Neural cell (in vitro differentiated cells): ENCODE data around the gene MLIP. TPM values are rescaled to one million over a fixed set of nuclear protein-coding genes. Genes with fewer than 3 reads are reported as not detected.

Experiments used
- H2AFZ ChIP-seq: fragments of 200-600, 300-800 bp; sonication (generic), shearing (Covaris generic); 2 replicates; pipeline ENCODE4 v1.6.0; 2014; ENCODE audit warnings: low read depth, mild to moderate bottlenecking, antibody characterized with exemption, low read length, moderate library complexity
- H3F3A ChIP-seq: fragments of 200-600 bp; shearing (Covaris generic); 2 replicates; pipeline ENCODE4 v1.6.1; 2016; ENCODE audit warnings: mild to moderate bottlenecking, moderate library complexity, mixed read lengths, antibody characterized with exemption, low read length; ENCODE audit not compliant: insufficient read depth, poor library complexity, severe bottlenecking
- H3K27ac ChIP-seq: fragments of 200-600, 300-800 bp; sonication (generic), shearing (Covaris generic); 2 replicates; pipeline ENCODE4 v1.5.1; 2014; ENCODE audit warnings: mild to moderate bottlenecking, low read length, moderate library complexity
- H3K27me3 ChIP-seq: fragments of 300-800, 200-600 bp; sonication (generic), shearing (Covaris generic); 2 replicates; pipeline ENCODE4 v1.6.0; 2014; ENCODE audit warnings: mild to moderate bottlenecking, low read depth, low read length, moderate library complexity; ENCODE audit not compliant: insufficient read depth
- H3K36me3 ChIP-seq: fragments of 300-800, 200-600 bp; sonication (generic), shearing (Covaris generic); 2 replicates; pipeline ENCODE4 v1.5.1; 2014; ENCODE audit warnings: mild to moderate bottlenecking, antibody characterized with exemption, low read length, moderate library complexity; ENCODE audit not compliant: insufficient read depth
- H3K4me2 ChIP-seq: fragments of 300-800, 200-600 bp; sonication (generic), shearing (Covaris generic); 2 replicates; pipeline ENCODE4 v1.6.0; 2014; ENCODE audit warnings: mild to moderate bottlenecking, low read length
- H3K4me3 ChIP-seq: fragments of 300-800, 200-600 bp; sonication (generic), shearing (Covaris generic); 2 replicates; pipeline ENCODE4 v1.5.1; 2014; ENCODE audit warnings: mild to moderate bottlenecking, low read length, moderate library complexity
- H3K79me2 ChIP-seq: fragments of 200-600 bp; shearing (Covaris generic); replicated peaks from 2 replicates; pipeline ENCODE4 v1.6.0; 2014; ENCODE audit warnings: mild to moderate bottlenecking, low read length, moderate library complexity; ENCODE audit not compliant: insufficient read depth
- H3K9ac ChIP-seq: fragments of 300-800, 200-600 bp; sonication (generic), shearing (Covaris generic); 2 replicates; pipeline ENCODE4 v1.6.1; 2016; ENCODE audit warnings: mild to moderate bottlenecking, low read length, mixed read lengths
- H3K9me2 ChIP-seq: fragments of 200-600 bp; shearing (Covaris generic); 2 replicates; pipeline ENCODE4 v1.6.1; 2016; ENCODE audit warnings: mild to moderate bottlenecking, low read length, mixed read lengths; ENCODE audit not compliant: insufficient read depth
- H3K9me3 ChIP-seq: fragments of 200-600, 300-800 bp; sonication (generic), shearing (Covaris generic); 2 replicates; pipeline ENCODE4 v1.6.1; 2016; ENCODE audit warnings: mild to moderate bottlenecking, mixed run types, low read length, moderate library complexity, mixed read lengths
- H4K20me1 ChIP-seq: fragments of 200-600 bp; shearing (Covaris generic); 2 replicates; pipeline ENCODE4 v1.6.1; 2016; ENCODE audit warnings: mild to moderate bottlenecking, mixed run types; ENCODE audit not compliant: insufficient read depth
- CTCF ChIP-seq: fragments of 450-650 bp; IDR thresholded peaks from 2 replicates; pipeline ENCODE4 v1.5.1; 2014; ENCODE audit warnings: antibody characterized with exemption, mild to moderate bottlenecking, moderate library complexity; ENCODE audit not compliant: poor library complexity, severe bottlenecking
- EP300 ChIP-seq: fragments of 450-650 bp; conservative IDR thresholded peaks from 2 replicates; pipeline ENCODE4 v1.6.1; 2014; ENCODE audit warnings: antibody characterized with exemption, mild to moderate bottlenecking, moderate library complexity; ENCODE audit not compliant: poor library complexity, severe bottlenecking
- EZH2 ChIP-seq: fragments of 200-600, 300-800 bp; shearing (Covaris generic), sonication (generic); IDR thresholded peaks from 2 replicates; pipeline ENCODE4 v1.6.1; 2014; ENCODE audit warnings: antibody characterized with exemption, low read length, borderline replicate concordance, mild to moderate bottlenecking; ENCODE audit not compliant: insufficient read depth, poor library complexity, severe bottlenecking
- MXI1 ChIP-seq: fragments of 450-650 bp; conservative IDR thresholded peaks from 2 replicates; pipeline ENCODE4 v1.6.1; 2014; ENCODE audit warnings: antibody characterized with exemption, mild to moderate bottlenecking; ENCODE audit not compliant: poor library complexity, severe bottlenecking
- POLR2AphosphoS5 ChIP-seq: IDR thresholded peaks from 2 replicates; pipeline ENCODE4 v1.6.1; 2012
- RAD21 ChIP-seq: fragments of 450-650 bp; conservative IDR thresholded peaks from 2 replicates; pipeline ENCODE4 v1.6.1; 2014; ENCODE audit warnings: antibody characterized with exemption, mild to moderate bottlenecking, moderate library complexity
- REST ChIP-seq: IDR thresholded peaks from 2 replicates; pipeline ENCODE4 v1.6.1; 2012; ENCODE audit warnings: borderline replicate concordance
- SMC3 ChIP-seq: fragments of 450-650 bp; conservative IDR thresholded peaks from 2 replicates; pipeline ENCODE4 v1.6.1; 2014; ENCODE audit warnings: antibody characterized with exemption, mild to moderate bottlenecking, moderate library complexity; ENCODE audit not compliant: poor library complexity
- TAF1 ChIP-seq: IDR thresholded peaks from 2 replicates; pipeline ENCODE4 v1.6.1; 2012; ENCODE audit warnings: low read depth
- polyA plus RNA-seq: library from polyadenylated mRNA; depleted of rRNA; stranded (reverse); fragments of >200 nt; gene quantifications from 2 replicates; pipeline ENCODE4 v1.2.3, GENCODE V29; 2014

The MLIP gene
- polyA plus RNA-seq, 1 donor from 2014 or later, result not detected

- no peaks in the 10 kb centered on the region for H3K9me2 ChIP-seq
- no peak overlapping the region for H3K27ac ChIP-seq
- no peaks in the 10 kb centered on the region for H4K20me1 ChIP-seq
Observed at GRCh38 chr6:54084231-54084630, 27.0 kb upstream of the MLIP start.

GRCh38 chr6:54085047-54085446 lies 26.2 kb upstream of the MLIP start:
- no peak overlapping the region for H3K27ac ChIP-seq
- no peaks in the 10 kb centered on the region for H3K79me2 ChIP-seq
- H3F3A ChIP-seq, result no peaks in the 10 kb centered on the region
- H3K36me3 ChIP-seq, result no peaks in the 10 kb centered on the region
- no peak overlapping the region for H3K4me2 ChIP-seq
- H3K27me3 ChIP-seq, result no peaks in the 10 kb centered on the region
- no peaks in the 10 kb centered on the region for H3K9me2 ChIP-seq
- no peak overlapping the region for H3K9ac ChIP-seq
- H4K20me1 ChIP-seq, result no peaks in the 10 kb centered on the region
- no peaks in the 10 kb centered on the region for H3K9me3 ChIP-seq
- no peak overlapping the region for H2AFZ ChIP-seq
- no peak overlapping the region for H3K4me3 ChIP-seq
- no peak for TF ChIP-seq SMC3
- TF ChIP-seq RAD21, result no peak
- TF ChIP-seq EZH2, result no peak
- no peak for TF ChIP-seq REST
- no peak for TF ChIP-seq TAF1
- no peak for TF ChIP-seq MXI1
- TF ChIP-seq EP300, result no peak
- no peak for TF ChIP-seq POLR2AphosphoS5

More at GRCh38 chr6:54084231-54084630, 27.0 kb upstream of the MLIP start:
- Histone ChIP-seq H3K36me3 (no peaks in the 10 kb centered on the region), H2AFZ (no peak overlapping the region), H3K79me2 (no peaks in the 10 kb centered on the region), H3K9ac (no peak overlapping the region), H3K4me2 (no peak overlapping the region), H3K27me3 (no peaks in the 10 kb centered on the region), H3K9me3 (no peaks in the 10 kb centered on the region), H3K4me3 (no peak overlapping the region), H3F3A (no peaks in the 10 kb centered on the region)
- TF ChIP-seq REST (no peak), EZH2 (no peak), RAD21 (no peak), EP300 (no peak), MXI1 (no peak), TAF1 (no peak), POLR2AphosphoS5 (no peak), CTCF (no peak)
